GM12878 (cell line): ENCODE measurements around the gene EXD3. TPM values are rescaled to one million over a fixed set of nuclear protein-coding genes. Genes with fewer than 3 reads are reported as not detected.
A peak's percentile ranks its signal among the peaks of the same experiment; 100 is the strongest.

Experiments used
- ATAC-seq: fragments of 200-7000 bp; cut with Tn5 transposase; 3 replicates; pipeline ENCODE4 v1.9.1; 2020; ENCODE audit warnings: mild to moderate bottlenecking, moderate library complexity
- BruUV-seq: library from RNA; stranded (reverse); fragments of 400-500 nt; replicated peaks from 2 replicates; lab custom pipeline; 2021; lab: Mats Ljungman, UMichigan
- CTCF ChIA-PET: fragments of 300-600 bp; sonication (Branson Sonifier 250); formaldehyde crosslinking; extraction: SDS; loops from one replicate; lab custom pipeline; 2021; ENCODE audit warnings: inconsistent platforms; lab: Yijun Ruan, JAX
- POLR2A ChIA-PET: fragments of 350-600 bp; formaldehyde crosslinking; extraction: SDS; loops from one replicate; lab custom pipeline; 2021; ENCODE audit warnings: inconsistent platforms; lab: Charles Lee
- RAD21 ChIA-PET: fragments of 300-600 bp; sonication (Branson Sonifier 250); formaldehyde crosslinking; loops from one replicate; lab custom pipeline; 2023; ENCODE audit warnings: antibody characterized with exemption; ENCODE audit not compliant: unreplicated experiment; lab: Charles Lee
- SMC1A ChIA-PET: fragments of 300-600 bp; sonication (Branson Sonifier 250); formaldehyde crosslinking; loops from one replicate; lab custom pipeline; 2023; ENCODE audit not compliant: unreplicated experiment, uncharacterized antibody; lab: Charles Lee
- DNase-seq: peaks from one replicate; pipeline ENCODE4 v3.0.0-alpha.2; 2011; ENCODE audit warnings: low read depth, low spot score
- FAIRE-seq: peaks from 3 replicates; lab custom pipeline; 2011; peaks lifted over from hg19 to GRCh38; lab: Jason Lieb, UNC
- H2AFZ ChIP-seq: 2 replicates; pipeline ENCODE4 v1.6.0; 2011; ENCODE audit warnings: low read depth, low read length, control low read depth; ENCODE audit not compliant: control insufficient read depth
- H3K27ac ChIP-seq: 2 replicates; pipeline ENCODE4 v1.5.1; 2011; ENCODE audit warnings: control low read depth; ENCODE audit not compliant: control insufficient read depth, insufficient read depth
- H3K27me3 ChIP-seq, 2 experiments: replicated peaks in 1 of 2; 2 replicates each; pipeline versions ENCODE4 v1.6.0 to v1.6.1; 2011; ENCODE audit warnings: low read length in 1 of 2; ENCODE audit not compliant: control insufficient read depth in 2 of 2, insufficient read depth in 2 of 2
- H3K36me3 ChIP-seq, 2 experiments: 2 replicates each; pipeline ENCODE4 v1.5.1; 2011; ENCODE audit warnings: low read length in 1 of 2; ENCODE audit not compliant: control insufficient read depth in 2 of 2, insufficient read depth in 2 of 2
- H3K4me1 ChIP-seq: 2 replicates; pipeline ENCODE4 v1.6.1; 2011; ENCODE audit warnings: mild to moderate bottlenecking, low read length, moderate library complexity, mixed read lengths; ENCODE audit not compliant: control insufficient read depth, insufficient read depth
- H3K4me2 ChIP-seq: 2 replicates; pipeline ENCODE4 v1.6.0; 2011; ENCODE audit warnings: control low read depth; ENCODE audit not compliant: control insufficient read depth, insufficient read depth
- H3K4me3 ChIP-seq: fragments of 200-600 bp; sonication (generic); 2 replicates; pipeline ENCODE4 v1.5.1; 2016
- H3K79me2 ChIP-seq: 2 replicates; pipeline ENCODE4 v1.6.0; 2011; ENCODE audit warnings: low read length; ENCODE audit not compliant: control insufficient read depth, insufficient read depth
- H3K9ac ChIP-seq: 2 replicates; pipeline ENCODE4 v1.8.0; 2011; ENCODE audit warnings: low read length, control low read depth, mixed read lengths; ENCODE audit not compliant: control insufficient read depth, insufficient read depth
- H3K9me3 ChIP-seq: replicated peaks from 3 replicates; pipeline ENCODE4 v1.5.1; 2011; ENCODE audit warnings: mild to moderate bottlenecking, low read length; ENCODE audit not compliant: control insufficient read depth, insufficient read depth
- H4K20me1 ChIP-seq: 2 replicates; pipeline ENCODE4 v1.6.0; 2011; ENCODE audit not compliant: control insufficient read depth, insufficient read depth
- EED ChIP-seq: sonication (generic); IDR thresholded peaks from 2 replicates; pipeline ENCODE4 v1.6.1; 2016; ENCODE audit warnings: antibody characterized with exemption, low read depth
- POLR2A ChIP-seq: IDR thresholded peaks from 2 replicates; pipeline ENCODE4 v1.6.1; 2011; ENCODE audit warnings: low read depth, mild to moderate bottlenecking, low read length
- SMAD5 ChIP-seq: IDR thresholded peaks from 2 replicates; pipeline ENCODE4 v1.6.1; 2016; ENCODE audit warnings: antibody characterized with exemption, low read depth
- WGBS: methylation state at CpG from one replicate; pipeline ENCODE4 v1.1.6; 2016; ENCODE audit warnings: low lambda C conversion rate; ENCODE audit not compliant: insufficient replicate concordance, insufficient coverage; ENCODE audit errors: missing lambda C conversion rate; 5-methylcytosine and 5-hydroxymethylcytosine counted together
- in situ Hi-C: fragments of 300-500 bp; cut with MboI; formaldehyde crosslinking; loops from 9 replicates; pipeline ENCODE4 v1.14.3; 2018; ENCODE audit warnings: mixed read lengths
- intact Hi-C: fragments of 100-400 bp; cut with micrococcal nuclease; formaldehyde crosslinking; loops from one replicate; pipeline ENCODE4 v1.14.2; 2022; ENCODE audit not compliant: unreplicated experiment
- polyA plus RNA-seq, 11 experiments: library from polyadenylated mRNA; depleted of rRNA in 4 of 11; unstranded in 6 of 11; stranded (reverse) in 5 of 11; fragments of >200 nt; fragmentation: Nextera tagmentation in 4 of 11; fragmentation: Illumina TruSeq in 1 of 11; extraction: Ambion mirVana in 4 of 11; extraction: Trizol in 1 of 11; gene quantifications; 1 replicate in 1 of 11; 2 replicates in 10 of 11; pipeline versions ENCODE4 v1.2.1 to v1.2.3, GENCODE V29; 2011 to 2016; ENCODE audit warnings: inconsistent platforms in 2 of 11, missing spikeins in 2 of 11, low read depth in 1 of 11
- total RNA-seq, 4 experiments: library from RNA; depleted of rRNA in 3 of 4; stranded (reverse); fragments of >200 nt in 3 of 4; fragmentation: Illumina TruSeq in 1 of 4; extraction: Trizol in 1 of 4; gene quantifications; 2 replicates each; pipeline versions ENCODE4 v1.2.1 to v1.2.3, GENCODE V29; 2013 to 2021

Gene EXD3
- total and polyA plus RNA-seq, 10 of the 15 experiments (the other 5 are each of a cell fraction or from before 2014, with no cell fraction given): 0.21 to 7.1 (median 3.6) TPM

DNA sequence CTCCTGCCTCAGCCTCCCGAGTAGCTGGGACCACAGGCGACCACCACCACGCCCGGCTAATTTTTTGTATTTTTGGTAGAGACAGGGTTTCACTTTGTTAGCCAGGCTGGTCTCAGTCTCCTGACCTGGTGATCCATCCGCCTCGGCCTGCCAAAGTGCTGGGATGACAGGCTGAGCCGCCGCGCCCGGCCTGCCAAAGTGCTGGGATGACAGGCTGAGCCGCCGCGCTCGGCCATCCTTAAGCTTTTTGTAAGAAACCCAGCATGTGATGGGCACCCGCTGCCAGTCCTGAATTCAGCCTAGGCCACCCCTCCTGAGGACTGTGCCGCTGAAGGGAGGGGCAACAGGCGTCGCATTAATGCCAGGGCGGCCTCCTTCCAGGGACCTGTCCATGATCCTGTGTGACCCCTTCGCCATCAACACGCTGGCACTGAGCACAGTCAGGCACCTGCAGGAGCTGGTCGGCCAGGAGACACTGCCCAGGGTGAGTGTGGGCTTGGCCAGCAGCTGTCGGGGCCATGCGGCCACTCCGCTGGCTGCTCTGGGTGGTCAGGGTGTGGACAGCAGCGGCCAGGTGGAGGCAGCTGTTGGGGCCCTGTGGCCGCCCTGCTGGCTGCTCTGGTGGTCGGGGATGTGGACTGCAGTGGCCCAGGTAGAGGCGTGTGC, 157.3 kb downstream of the EXD3 start:
- in situ Hi-C loops (no loop called here), intact Hi-C loops (no loop called here)
- SMC1A ChIA-PET: no interaction called here

DNA sequence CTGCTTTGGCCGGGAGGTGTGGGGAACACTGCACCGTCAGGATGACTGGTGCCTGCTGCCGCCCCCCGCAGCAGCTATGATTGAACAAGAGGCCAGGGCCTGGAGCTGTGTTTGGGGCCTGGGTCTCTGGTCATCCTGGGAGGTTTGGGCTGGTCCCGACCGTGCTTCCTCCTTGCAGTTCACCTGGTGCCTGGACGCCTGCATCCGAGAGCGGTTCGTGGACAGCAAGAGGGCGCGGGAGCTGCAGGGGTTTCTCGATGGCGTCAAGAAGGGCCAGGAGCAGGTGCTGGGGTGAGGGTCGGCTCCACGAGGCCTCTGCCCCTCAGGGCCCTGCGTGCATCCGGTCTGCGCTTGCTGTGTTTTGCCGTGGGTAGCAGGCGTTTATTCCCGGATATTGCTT, 158.9 kb downstream of the EXD3 start:
- H2AFZ ChIP-seq: no peak overlapping the region
- H4K20me1 ChIP-seq: no peaks in the 10 kb centered on the region
- ATAC-seq: no peak
- SMC1A ChIA-PET: no interaction called here
- peaks cover 11% of the 10 kb centered on the region for H3K4me1 ChIP-seq
- 0 out of 2 replicates have a peak, but pooled peaks cover 2% of the 10 kb centered on the region for H3K79me2 ChIP-seq
- H3K27me3 ChIP-seq: no peaks in the 10 kb centered on the region
- no peak overlapping the region for H3K4me2 ChIP-seq
- FAIRE-seq: no peak
- no TSS peak for BruUV-seq
- no peak for DNase-seq
- RAD21 ChIA-PET: no interaction called here
- in situ Hi-C loops: no loop called here
- H3K36me3 ChIP-seq: peaks cover 2 to 14% of the 10 kb centered on the region in 2 experiments
- no peak overlapping the region for H3K27ac ChIP-seq
- 98% methylated on average over 22 of the region's 22 CpGs for WGBS
- intact Hi-C loops: no loop called here
- no peak overlapping the region for H3K9ac ChIP-seq
- CTCF ChIA-PET: interaction anchor here (1.8 kb wide), 1 partner anchor 8 kb away, joined by 5 read pairs; no protein-coding TSS in a partner anchor
- H3K9me3 ChIP-seq: no peaks in the 10 kb centered on the region
- H3K4me3 ChIP-seq: no peak overlapping the region
- POLR2A ChIA-PET: no interaction called here
- no peak for TF ChIP-seq SMAD5

More for the DNA sequence above, 157.3 kb downstream of the EXD3 start:
- H3K4me2 ChIP-seq: no peak overlapping the region
- H2AFZ ChIP-seq: no peak overlapping the region
- no peaks in the 10 kb centered on the region for H3K9me3 ChIP-seq
- BruUV-seq: no TSS peak
- no peaks in the 10 kb centered on the region for H3K27me3 ChIP-seq
- no peak overlapping the region for H3K9ac ChIP-seq
- H3K79me2 ChIP-seq: 0 out of 2 replicates have a peak, but pooled peaks cover 2% of the 10 kb centered on the region
- no peak overlapping the region for H3K4me3 ChIP-seq
- WGBS: 96% methylated on average over 28 of the region's 29 CpGs
- no peak overlapping the region for H3K27ac ChIP-seq
- H4K20me1 ChIP-seq: no peaks in the 10 kb centered on the region
- DNase-seq: no peak
- POLR2A ChIA-PET: no interaction called here
- CTCF ChIA-PET: interaction anchor here (0.7 to 1.8 kb wide), 2 partner anchors 9 to 25 kb away, joined by 4 to 5 read pairs; no protein-coding TSS in a partner anchor
- no peak for FAIRE-seq
- peaks cover 17% of the 10 kb centered on the region for H3K4me1 ChIP-seq
- H3K36me3 ChIP-seq: peaks cover 3 to 14% of the 10 kb centered on the region in 2 experiments; a peak in 3 of 4 replicates
- RAD21 ChIA-PET: no interaction called here
- no peak for ATAC-seq
- TF ChIP-seq POLR2A (peak; percentile 44; the same call in 1 of the 2 replicates), EED (no peak)
- TF ChIP-seq, all 136 proteins: peak for 1
